ENCODE results near the gene RHBDL2. TPM values are rescaled to one million over a fixed set of nuclear protein-coding genes. Genes with fewer than 3 reads are reported as not detected.

Gene RHBDL2
- total and polyA plus RNA-seq, 2 of the 13 experiments (the other 11 are each of a cell fraction or from before 2014, with no cell fraction given) = 3.3 to 5.4 TPM

GRCh38 chr1:38940339-38941047 is 1.1 kb downstream of the RHBDL2 start (continued):
- TF ChIP-seq CREB3 (CRISPR knock-in tag; IDR thresholded peaks at IDR 0.05) = no peak
- 0 out of 2 replicates have a peak, but pooled peaks have one; percentile 28 for TF ChIP-seq HOXA3 (CRISPR knock-in tag; IDR thresholded peaks at IDR 0.05)
- TF ChIP-seq DRAP1 (CRISPR knock-in tag; IDR thresholded peaks at IDR 0.05) = 0 out of 2 replicates have a peak, but pooled peaks have one; percentile 45
- TF ChIP-seq ZNF296 (CRISPR knock-in tag; conservative IDR thresholded peaks at IDR 0.05) = no peak
- TF ChIP-seq CREB1 (IDR thresholded peaks at IDR 0.05) = no peak
- TF ChIP-seq CREB1 (CRISPR knock-in tag; IDR thresholded peaks at IDR 0.05) = no peak
- TF ChIP-seq ZBTB7B (CRISPR knock-in tag; IDR thresholded peaks at IDR 0.05) = no peak
- no peak for TF ChIP-seq YY1 (IDR thresholded peaks at IDR 0.05; ENCODE audit: insufficient read depth, insufficient replicate concordance, low read depth, low read length)
- TF ChIP-seq ELF3 (CRISPR knock-in tag; IDR thresholded peaks at IDR 0.05) = no peak
- no peak for TF ChIP-seq ZNF616 (CRISPR knock-in tag; IDR thresholded peaks at IDR 0.05; ENCODE audit: low read depth)
- no peak for TF ChIP-seq HMG20A (CRISPR knock-in tag; IDR thresholded peaks at IDR 0.05; ENCODE audit: borderline replicate concordance)
- TF ChIP-seq RBFOX2 (IDR thresholded peaks at IDR 0.05; ENCODE audit: low read depth, low read length) = no peak
- TF ChIP-seq ZMAT5 (CRISPR knock-in tag; IDR thresholded peaks at IDR 0.05; ENCODE audit: borderline replicate concordance, low read depth) = no peak
- no peak for TF ChIP-seq FOXC1 (CRISPR knock-in tag; IDR thresholded peaks at IDR 0.05; ENCODE audit: borderline replicate concordance)
- TF ChIP-seq NFYC (CRISPR knock-in tag; IDR thresholded peaks at IDR 0.05) = 0 out of 2 replicates have a peak, but pooled peaks have one; percentile 24
- TF ChIP-seq ZNF276 (CRISPR knock-in tag; IDR thresholded peaks at IDR 0.05; ENCODE audit: low read depth) = no peak
- TF ChIP-seq TFDP1 (CRISPR knock-in tag; IDR thresholded peaks at IDR 0.05; ENCODE audit: borderline replicate concordance) = no peak
- TF ChIP-seq HNRNPL (IDR thresholded peaks at IDR 0.05; ENCODE audit: low read depth, low read length) = no peak
- no peak for TF ChIP-seq ZNF143 (CRISPR knock-in tag; IDR thresholded peaks at IDR 0.05)
- no peak for TF ChIP-seq SP1 (IDR thresholded peaks at IDR 0.05)
- TF ChIP-seq SP1 (CRISPR knock-in tag; IDR thresholded peaks at IDR 0.05) = no peak
- peak in 1 of 2 experiments; percentile 38; a peak in 1 of 4 replicates for TF ChIP-seq POLR2A (IDR thresholded peaks at IDR 0.05; ENCODE audit: insufficient read depth in 1 of 2, low read depth in 2 of 2, low read length in 2 of 2)
- no peak for TF ChIP-seq ZNF570 (CRISPR knock-in tag; IDR thresholded peaks at IDR 0.05; ENCODE audit: borderline replicate concordance)
